LHCN-M2 (cell line): ENCODE results near the gene MRPL36. TPM values are rescaled to one million over a fixed set of nuclear protein-coding genes. Genes with fewer than 3 reads are reported as not detected.

Experiments
- DNase-seq: peaks from one replicate; pipeline ENCODE4 v3.0.0-alpha.2; 2012; ENCODE audit warnings: low read depth
- total RNA-seq: library from RNA; depleted of rRNA; stranded (reverse); fragments of >200 nt; gene quantifications from 2 replicates; pipeline ENCODE4 v1.2.3, GENCODE V29; 2014

MRPL36 gene
- total RNA-seq, 1 experiment from 2014 or later, result 51.4 TPM

- no peak for DNase-seq
Observed at GRCh38 chr5:1765880-1766235, 33.8 kb downstream of the MRPL36 start.

- no peak for DNase-seq
Observed at GRCh38 chr5:1765141-1765879, 34.3 kb downstream of the MRPL36 start.

- DNase-seq, result no peak
Observed at GRCh38 chr5:1764606-1764960, 35.1 kb downstream of the MRPL36 start.

DNA sequence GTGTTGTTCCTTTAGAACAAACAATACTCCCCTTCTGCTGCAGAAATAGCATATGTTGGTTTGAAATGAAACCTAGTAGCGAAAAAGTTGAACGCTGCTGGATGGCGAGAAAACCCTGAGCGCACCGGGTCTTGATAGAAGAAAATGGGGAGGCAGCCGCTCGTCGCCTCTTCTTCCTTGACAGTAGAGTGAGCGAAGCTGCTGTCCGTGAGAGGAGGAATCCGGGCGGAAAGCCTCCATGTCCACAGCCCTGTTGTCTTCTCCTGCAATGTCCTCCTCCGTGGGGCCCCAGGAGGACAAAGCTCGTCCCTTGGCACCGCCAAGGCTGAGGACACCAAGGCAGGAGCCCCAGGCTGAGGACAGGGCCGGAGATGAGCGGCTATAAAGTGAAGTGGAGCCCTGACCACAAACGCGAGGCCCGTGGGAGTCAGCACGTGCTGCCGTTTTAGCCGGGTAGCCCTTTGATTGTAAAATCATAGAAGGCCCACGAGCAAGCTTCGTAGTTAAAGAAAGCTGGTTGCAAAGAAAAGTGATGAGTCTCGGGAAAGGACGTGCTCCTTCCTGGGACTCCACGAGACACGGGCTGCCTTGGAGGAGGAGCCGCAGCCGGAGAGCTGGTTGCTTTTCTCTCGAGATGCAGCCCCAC is 35.6 kb downstream of the MRPL36 start:
- DNase-seq, result no peak

DNA sequence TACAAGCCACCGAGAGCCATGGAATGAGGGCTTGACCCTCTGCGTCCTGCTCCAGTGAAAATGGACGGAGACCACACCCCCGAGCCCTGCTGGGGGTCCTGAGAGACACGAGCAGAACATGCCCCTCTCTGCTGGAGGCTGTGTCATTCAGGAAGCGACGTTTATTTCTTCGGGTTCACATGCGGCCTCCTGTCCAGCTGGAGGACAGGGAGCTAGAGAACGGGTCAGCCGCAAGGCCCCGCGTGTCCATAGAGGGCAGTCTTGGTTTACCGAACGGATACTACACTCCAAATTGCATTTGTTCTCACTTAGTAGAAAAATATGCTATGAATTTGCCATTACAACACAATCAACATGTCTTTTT is 36.1 kb downstream of the MRPL36 start:
- peak; percentile 57 for DNase-seq

GRCh38 chr5:1762883-1763547 is 36.6 kb downstream of the MRPL36 start:
- DNase-seq, result no peak

- no peak for DNase-seq
Observed at GRCh38 chr5:1762121-1762882, 37.3 kb downstream of the MRPL36 start.

GRCh38 chr5:1761453-1761755 is 38.2 kb downstream of the MRPL36 start:
- no peak for DNase-seq

DNA sequence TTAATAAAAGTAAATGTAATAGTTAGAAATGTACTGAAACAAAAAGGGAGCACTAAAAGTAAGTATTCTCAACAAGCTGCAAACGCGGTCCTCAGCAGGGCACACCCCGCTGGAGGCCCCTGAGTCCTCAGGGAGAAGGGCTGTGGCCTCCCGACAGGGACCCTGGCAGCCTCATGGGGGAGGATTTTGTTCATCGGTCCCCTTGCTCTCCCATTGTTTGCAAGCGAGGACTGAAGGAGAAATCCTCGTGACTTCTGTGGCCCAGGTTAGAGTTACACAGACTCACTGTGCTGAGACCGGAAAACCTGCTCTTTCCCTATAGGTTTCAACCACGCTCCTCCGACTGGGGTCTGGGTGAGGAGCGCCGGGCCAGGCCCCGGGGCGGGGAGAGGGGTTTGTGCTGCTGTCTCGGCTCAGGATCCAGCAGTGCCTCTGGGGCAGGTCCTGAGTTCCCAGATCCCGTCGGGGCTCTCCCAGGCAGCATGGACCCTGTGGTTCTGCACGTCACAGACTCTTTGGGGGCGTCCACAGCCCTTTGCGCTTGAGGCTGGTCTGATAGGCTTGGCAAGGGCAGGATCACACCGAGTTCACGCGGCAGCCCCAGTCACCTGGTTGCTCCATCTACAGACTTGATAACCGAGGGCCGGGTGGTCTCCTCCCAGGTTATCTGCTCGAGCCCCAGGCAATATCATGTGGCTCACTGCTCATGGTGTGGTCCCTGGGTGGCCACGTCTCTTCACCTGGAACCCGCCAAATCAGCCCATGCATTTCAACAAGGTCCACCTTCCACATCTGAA is 38.8 kb downstream of the MRPL36 start:
- DNase-seq, result no peak

DNA sequence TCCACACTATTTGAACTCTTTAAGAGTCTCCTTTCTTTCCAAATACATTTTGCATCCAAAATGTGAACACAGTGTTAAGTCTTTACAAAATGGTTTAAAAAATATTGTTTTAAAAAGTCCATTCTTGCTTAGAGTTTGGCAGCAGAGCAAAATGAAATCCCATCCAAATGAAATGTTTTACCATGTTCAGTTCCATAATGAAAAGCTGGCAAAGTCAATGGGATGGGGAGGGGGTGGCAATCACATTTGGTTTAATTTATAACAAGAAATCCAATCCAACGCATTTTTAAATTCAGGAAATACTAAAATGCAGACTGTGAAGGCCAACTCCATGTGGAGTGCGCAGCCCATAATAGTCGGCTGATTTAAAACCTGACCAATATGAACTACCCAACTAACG is 39.4 kb downstream of the MRPL36 start:
- no peak for DNase-seq

DNA sequence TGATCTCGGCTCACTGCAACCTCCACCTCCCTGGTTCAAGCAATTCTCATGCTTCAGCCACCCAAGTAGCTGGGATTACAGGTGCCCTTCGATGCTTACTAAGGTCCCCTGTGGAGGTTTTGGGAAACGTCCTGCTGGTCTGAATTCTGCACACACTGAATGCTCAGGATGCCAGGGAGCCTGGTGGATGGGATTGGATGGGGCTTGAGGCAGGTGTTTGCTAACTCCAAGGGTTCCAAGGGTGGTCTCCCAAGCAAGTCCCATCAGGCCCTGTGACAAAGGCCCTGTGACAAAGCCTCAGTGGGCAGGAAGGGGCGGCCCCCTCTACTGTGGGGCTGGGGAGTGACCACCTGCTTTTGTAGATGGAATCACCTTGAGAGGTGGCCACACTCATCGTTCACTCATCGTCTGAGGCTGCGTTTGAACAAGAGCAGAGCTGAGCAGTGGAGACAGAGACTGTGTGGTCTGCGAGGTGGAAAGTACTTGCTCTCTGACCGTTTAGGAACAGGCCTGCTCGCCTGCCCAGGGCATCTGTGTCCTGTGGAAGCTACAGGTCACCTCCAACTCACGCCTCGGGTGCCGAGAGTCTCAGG is 40.2 kb downstream of the MRPL36 start:
- no peak for DNase-seq

GRCh38 chr5:1758574-1758973 is 41.1 kb downstream of the MRPL36 start:
- no peak for DNase-seq

- DNase-seq, result no peak
Observed at GRCh38 chr5:1757511-1757910, 42.1 kb downstream of the MRPL36 start.

DNA sequence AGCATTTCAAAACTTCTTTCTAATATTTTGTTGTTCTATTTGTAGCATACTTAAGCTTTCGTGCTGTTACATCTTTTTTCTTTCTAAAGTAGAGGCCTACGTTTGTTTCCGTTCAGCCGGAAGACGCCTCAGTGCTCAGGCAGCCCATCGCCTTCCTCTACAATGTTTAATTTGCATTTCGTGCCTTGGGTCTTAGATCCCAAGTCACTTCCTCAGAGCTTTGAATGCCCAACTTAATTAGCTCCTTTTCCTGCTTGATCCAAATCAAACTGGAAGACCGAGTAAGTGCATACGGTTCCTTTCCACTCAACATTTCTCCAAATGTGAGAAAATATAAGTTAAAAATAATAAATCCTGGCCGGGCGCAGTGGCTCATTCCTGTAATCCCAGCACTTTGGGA is 43.2 kb downstream of the MRPL36 start:
- no peak for DNase-seq

DNA sequence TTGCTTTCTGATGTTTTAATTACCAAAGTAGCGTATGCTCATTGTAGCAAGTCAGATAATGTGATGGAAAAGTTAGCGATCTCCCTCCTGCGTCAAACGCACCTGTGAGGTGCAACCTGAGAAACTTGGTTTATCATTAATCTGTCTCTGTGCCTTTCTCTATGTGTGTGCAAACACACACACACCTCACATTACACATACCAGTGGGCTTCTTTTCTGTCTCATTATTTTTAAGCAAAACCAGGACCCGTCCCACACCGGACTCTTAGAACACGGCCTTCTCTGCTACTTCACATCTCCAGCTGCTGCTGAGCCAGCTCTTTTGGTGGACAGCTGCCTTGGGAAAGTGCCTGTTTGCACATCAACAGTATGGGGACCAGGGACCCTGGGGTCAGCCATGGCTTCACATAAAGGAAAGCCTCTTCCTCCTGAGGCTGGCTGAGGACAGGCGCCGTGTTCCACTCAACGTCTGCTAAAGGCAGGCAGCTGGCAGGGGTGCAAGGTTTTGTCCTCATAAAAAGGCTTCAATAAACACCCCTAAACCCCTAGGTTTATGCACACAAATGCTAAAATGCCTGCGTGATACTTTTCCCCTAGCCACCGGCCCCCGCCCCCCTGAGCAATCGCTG is 44.2 kb downstream of the MRPL36 start:
- no peak for DNase-seq

GRCh38 chr5:1754531-1755220 is 45.0 kb downstream of the MRPL36 start:
- DNase-seq, result no peak

DNA sequence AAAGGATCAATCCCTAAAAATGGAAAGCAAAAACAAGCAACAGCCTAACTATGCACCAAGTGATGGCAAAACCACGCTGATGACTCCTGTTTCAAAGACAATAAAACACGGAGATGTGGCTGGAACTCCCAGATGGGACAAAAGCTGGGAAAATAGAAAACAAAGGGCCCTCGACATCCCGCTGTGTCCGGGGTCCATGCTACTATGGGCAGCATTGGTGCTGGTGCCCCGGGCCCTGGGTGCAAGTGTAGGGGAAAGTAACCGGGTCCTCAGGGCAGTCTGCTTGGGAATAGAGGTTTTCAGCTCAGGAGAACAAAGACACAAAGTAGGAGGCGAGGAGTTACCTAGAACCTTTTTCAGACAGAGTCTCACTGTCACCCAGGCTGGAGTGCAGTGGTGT is 46.1 kb downstream of the MRPL36 start:
- DNase-seq, result no peak

DNA sequence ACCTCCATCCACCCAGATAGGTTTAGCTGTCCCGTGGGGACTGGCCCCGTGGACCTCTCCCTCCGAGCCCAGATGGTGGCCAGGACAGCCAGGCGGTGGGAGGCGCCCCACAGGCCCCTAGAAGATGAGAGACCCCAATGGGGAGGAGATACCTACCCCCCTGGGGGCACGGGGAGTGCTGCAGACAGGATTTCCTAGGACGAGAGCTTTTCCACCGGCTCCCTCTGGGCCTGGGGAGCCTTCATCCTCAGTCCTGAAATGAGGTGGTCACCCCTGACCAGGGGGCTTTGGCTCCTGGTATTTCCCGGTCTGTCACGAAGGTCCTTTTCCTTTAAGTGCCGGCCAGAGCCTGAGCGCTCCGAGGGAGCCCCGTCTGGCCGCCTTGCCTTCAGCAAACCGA is 46.8 kb downstream of the MRPL36 start:
- DNase-seq, result no peak

DNA sequence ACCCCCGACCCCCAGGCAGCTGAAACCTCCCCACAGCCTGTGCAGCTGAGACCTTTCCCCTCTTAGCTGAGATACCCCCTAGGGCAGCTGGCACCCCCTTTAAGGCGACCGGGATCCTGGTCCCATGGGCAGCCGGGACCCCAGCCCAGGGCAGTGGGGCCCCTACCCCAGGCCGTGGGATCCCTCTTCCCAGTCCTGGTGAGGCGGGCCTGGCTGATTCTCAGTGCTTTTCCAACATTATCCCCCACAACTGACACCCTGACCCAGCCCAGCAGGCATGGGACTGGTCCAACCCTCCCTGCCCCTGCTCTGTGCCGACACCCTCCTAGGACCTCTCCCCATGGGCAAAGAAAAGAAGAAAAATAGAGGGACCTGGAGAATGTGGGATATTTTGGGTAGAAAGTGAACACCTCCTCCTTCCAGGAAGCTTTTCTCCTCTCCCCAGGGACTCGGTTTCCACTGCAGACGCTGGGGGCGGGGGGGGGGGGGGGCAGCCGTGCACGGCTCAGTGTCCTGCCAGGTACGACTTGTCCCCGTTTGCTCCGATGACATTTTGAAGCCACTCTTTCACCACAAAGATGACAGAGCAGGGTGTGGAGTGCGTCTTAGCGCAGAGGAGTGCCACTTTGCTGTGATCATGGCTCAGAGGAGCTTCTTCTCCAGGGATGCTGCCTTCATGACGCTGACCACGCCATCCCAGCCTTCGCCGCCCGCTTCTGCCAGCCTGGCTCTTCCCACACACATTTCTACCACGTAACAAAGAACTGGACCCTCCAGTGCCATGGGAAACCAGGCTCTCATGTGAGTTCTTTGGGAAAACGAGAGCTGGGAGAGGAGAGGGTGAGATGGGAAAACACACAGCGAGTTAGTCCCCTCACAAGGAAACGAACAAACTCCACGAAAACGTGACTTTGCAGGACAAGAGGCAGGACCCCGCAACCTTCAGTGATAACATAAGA is 47.5 kb downstream of the MRPL36 start:
- no peak for DNase-seq
